Inflammatory macrophage treated with lipopolysaccharide for 1 hour (primary cell): ENCODE results near the gene THOC2.
"Not testable (repeated sequence)": the region's sequence is repeated elsewhere in the genome, so short reads cannot be mapped to it uniquely, and the experiment has no call there.

Experiments
- DNase-seq, 2 donors: peaks; one replicate each; pipeline ENCODE4 v3.0.0-alpha.2; 2020 to 2022

Gene THOC2, protein sequence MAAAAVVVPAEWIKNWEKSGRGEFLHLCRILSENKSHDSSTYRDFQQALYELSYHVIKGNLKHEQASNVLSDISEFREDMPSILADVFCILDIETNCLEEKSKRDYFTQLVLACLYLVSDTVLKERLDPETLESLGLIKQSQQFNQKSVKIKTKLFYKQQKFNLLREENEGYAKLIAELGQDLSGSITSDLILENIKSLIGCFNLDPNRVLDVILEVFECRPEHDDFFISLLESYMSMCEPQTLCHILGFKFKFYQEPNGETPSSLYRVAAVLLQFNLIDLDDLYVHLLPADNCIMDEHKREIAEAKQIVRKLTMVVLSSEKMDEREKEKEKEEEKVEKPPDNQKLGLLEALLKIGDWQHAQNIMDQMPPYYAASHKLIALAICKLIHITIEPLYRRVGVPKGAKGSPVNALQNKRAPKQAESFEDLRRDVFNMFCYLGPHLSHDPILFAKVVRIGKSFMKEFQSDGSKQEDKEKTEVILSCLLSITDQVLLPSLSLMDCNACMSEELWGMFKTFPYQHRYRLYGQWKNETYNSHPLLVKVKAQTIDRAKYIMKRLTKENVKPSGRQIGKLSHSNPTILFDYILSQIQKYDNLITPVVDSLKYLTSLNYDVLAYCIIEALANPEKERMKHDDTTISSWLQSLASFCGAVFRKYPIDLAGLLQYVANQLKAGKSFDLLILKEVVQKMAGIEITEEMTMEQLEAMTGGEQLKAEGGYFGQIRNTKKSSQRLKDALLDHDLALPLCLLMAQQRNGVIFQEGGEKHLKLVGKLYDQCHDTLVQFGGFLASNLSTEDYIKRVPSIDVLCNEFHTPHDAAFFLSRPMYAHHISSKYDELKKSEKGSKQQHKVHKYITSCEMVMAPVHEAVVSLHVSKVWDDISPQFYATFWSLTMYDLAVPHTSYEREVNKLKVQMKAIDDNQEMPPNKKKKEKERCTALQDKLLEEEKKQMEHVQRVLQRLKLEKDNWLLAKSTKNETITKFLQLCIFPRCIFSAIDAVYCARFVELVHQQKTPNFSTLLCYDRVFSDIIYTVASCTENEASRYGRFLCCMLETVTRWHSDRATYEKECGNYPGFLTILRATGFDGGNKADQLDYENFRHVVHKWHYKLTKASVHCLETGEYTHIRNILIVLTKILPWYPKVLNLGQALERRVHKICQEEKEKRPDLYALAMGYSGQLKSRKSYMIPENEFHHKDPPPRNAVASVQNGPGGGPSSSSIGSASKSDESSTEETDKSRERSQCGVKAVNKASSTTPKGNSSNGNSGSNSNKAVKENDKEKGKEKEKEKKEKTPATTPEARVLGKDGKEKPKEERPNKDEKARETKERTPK (N-terminal part only)

DNA sequence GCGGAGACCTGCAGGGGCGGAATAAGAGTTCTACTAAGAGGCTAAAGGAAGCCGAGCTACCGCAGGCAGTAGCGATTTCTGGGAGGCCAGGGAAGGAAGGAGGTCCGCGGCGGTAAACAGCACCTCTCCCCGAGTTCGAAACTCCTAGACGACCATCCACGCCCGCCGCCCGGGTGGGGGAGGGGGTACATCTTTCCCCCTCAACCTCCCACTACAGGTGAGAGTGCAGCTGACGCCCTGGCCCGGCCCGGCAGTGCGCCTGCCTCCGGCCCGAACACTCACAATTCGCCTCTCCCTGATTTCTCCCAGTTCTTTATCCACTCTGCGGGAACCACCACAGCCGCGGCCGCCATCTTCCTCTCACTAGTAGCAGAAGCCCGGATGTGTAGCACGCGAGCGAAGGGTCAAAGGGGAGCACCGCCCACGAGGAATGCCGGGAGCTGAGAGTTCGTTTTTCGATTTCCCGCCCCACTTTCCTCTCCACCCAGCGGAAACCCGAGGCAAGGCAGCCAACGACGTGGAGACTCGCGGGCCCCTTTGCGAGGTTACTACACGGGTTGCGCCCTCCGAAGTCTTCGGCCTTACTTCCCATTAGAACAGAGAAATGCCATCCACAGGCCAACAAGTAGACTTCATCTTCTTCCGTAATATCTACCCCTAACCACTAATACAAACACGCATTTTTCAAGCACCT lies at the start of gene THOC2:
TSS of gene THOC2 (minus strand) at position 383 of the 694 bp plus-strand sequence. CDS start at position 353, 30 bp downstream.
- peak; percentile 84 to 87 for DNase-seq

DNA sequence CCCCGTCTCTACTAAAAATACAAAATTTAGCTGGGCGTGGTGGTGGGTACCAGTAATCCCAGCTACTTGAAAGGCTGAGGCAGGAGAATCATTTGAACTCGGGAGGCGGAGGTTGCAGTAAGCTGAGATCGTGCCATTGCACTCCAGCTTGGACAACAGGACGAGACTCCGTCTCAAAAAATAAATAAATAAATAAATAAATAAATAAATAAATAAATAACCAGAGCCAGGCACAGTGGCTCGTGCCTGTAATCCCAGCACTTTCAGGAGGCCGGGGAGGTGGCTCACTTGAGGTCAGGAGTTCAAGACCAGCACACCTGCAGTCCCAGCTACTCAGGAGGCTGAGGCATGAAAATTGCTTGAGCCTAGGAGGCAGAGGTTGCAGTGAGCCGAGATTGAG lies 48.9 kb upstream of the THOC2 start:
- DNase-seq, result not testable (repeated sequence)

DNA sequence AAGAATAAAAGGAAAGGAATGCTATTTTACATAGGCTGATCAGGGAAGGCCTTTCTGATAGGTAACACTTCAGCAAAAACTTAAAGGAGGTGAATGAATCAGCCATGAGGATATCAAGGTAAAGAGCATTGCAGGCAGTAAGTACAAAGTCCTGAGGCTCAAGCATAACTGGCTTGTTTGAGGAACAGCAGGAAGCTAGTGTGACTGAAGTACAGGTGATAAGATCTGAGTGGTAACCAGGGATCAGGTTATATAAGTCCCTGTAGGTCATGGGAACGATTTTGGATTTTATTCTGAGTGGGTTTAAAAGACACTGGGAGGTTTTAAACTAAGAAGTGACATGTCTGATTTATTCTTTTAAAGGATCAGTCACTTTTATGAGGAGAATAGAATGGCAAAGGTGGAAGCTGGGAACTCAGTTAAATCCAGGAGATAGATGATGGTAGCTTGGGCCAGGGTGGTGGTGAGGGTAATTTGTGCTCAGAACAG lies 47.1 kb upstream of the THOC2 start:
- no peak for DNase-seq

DNA sequence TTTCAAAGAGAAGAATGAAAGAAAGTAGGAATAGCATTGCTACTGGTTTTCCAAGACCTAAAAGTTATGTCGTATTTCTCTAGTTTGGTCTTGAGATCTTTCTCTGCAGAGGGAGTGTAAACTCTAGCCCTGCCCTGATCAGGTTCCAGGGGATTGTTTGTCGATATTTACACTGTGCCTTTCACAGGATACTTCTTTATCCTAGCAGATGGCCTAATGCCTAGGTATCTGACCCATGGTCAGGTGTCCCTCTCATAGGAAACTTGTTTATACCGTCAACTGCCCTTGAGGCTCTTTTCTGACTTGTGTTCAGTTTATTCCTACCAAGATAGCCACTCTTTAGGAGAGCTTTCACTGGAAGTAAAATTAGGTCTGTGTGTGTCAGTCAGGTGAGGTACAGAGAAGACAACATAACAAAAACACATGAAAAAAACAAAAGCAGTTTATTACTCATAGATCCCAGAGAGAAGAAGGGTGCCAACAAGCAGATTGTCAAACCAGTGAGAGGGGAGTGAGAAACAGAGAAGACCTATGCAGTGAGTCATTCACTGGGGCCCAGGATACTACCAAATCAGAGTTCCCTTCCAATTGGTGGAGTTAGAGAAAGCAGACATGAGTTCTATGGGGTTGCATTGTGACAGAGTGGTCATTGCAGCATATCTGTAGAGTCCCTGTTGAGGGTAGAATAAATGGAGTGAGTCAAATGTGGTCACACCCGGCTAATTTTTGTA lies 40.6 kb upstream of the THOC2 start:
- peak in 1 of 2 donors; percentile 35 for DNase-seq

DNA sequence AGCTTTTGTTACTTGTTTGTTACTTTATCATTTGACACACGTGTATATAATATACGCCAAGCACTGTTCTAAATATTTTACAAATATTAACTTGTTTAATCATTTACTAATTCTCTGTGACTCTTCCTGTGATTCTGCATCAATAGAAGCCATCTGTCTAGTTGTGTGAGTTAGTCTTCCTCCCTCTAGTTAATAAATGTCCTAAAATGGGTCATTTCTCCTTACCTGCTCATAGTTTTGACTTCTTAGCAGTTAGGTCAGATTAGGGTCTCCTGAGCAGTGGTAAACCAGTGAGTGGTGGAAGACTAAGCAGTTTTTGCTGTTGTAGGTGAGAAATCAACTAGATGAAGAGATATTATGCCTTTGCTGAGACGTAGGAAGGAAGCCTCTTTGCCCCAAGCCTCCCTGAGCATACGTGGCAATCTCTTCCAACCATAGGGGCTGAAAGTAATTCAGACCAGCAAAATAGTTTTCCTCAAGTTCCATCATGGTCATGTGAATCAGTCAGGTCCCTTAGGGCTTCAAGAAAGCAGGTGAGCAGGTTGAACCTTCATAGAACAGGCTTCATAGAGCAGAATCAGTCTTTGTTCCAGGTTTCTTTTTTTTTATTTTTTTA lies 38.7 kb upstream of the THOC2 start:
- DNase-seq, result no peak

DNA sequence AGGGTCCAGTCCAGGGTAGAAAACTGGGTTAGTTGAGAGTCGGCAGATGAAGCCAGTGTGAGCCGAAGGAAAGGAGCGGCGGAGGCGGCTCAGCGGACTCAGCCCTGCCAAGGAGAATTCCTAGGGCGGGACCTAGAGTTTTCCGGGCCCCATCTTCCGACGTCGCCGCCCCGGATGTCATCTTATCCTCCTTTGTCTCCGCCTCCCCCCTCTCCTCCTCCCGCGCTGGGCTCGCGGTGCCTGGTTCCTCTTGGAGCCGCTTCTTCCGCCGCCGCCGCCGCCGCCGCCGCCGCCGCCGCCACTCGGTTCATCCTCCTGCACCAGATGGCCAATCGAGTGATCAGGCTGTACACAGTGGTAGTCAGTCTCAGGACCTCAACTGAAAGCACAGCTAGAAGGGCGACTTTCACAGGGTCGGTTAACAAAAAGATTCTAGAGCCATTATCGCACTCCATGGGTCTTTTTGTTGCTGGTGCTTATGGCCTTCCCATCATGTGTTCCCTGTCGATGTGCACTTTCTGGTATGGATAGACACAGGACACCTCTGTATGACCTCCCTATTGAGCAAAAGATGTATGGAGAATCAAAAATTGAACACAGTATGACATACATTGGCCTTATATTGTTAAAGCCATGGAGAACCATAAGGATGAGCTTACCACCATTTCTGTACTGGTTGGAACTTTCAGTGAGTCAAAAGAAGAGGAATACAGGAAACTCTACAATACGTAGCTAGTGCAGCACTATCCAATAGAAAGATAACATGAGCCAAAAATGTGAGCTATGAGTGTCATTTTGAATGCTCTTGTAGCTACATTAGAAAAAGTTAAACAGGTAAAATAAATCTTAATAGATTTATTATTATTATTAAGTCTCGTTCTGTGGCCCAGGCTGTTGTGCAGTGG lies 32.4 kb upstream of the THOC2 start:
- DNase-seq, result peak; percentile 76 to 77

DNA sequence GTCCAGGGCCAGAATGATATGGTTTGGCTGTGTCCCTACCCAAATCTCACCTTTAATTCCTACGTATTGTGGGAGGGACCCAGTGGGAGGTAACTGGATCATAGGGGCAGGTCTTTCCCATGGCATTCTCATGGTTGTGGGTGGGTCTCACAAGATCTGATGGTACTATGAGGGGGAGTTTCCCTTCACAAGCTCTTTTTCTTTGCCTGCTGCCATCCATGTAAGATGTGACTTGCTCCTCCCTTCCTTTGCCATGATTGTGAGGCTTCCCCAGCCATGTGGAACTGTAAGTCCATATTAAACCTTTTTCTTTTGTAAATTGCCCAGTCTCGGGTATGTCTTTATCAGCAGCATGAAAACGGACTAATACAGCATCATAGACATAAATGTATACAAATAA lies 27.0 kb upstream of the THOC2 start:
- not testable (repeated sequence) for DNase-seq

DNA sequence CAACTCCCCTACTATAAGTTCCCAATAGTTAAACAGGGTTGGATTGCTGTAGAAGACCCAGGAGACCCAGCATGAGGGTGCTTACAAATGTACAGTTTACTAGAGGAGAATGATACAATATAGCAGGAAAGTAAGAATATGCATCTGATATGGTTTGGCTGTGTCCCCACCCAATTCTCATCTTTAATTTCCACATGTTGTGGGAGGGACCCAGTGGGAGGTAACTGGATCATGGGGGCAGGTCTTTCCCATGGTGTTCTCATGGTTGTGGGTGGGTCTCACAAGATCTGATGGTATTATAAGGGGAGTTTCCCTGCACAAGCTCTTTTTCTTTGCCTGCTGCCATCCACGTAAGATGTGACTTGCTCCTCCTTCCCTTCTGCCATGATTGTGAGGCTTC lies 24.9 kb upstream of the THOC2 start:
- DNase-seq, result peak in 1 of 2 donors; percentile 32

DNA sequence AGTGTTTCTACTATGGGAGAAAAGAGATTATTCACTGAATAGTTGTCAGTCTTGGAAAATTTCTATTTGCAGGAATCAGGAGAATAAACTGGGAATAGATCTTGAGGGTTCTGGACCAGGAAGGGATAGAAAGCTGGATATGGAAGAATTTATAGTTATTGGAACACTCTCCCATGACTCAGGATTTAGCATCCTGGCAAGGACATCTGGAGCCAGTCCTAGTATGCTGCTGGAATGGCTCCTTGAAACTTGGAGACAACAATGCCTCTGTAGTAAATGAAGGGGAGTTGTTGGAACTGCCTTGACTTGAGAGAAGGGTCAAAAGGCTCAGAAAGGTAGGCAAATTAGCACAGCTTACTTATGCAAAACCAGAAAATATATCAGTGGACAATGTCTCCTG lies 23.5 kb upstream of the THOC2 start:
- DNase-seq, result no peak

DNA sequence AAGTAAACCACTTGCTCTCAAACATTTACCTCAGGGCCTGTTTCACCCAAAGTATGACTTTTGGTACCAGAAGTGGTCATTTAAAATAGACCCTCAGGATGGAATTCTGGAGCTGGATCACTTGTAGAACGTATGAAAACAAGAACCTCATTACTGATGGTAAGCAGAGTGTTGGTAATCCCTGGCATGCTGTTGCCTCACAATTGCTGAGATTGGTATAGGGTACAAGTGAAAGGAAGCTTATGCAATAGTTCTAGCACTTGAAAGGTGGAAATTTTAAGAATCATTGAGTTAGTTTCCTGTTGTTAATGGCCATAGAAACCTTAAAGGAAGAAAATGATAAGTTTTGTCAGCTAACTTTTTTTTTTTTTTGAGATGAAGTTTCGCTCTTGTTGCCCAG lies 22.3 kb upstream of the THOC2 start:
- DNase-seq, result no peak

DNA sequence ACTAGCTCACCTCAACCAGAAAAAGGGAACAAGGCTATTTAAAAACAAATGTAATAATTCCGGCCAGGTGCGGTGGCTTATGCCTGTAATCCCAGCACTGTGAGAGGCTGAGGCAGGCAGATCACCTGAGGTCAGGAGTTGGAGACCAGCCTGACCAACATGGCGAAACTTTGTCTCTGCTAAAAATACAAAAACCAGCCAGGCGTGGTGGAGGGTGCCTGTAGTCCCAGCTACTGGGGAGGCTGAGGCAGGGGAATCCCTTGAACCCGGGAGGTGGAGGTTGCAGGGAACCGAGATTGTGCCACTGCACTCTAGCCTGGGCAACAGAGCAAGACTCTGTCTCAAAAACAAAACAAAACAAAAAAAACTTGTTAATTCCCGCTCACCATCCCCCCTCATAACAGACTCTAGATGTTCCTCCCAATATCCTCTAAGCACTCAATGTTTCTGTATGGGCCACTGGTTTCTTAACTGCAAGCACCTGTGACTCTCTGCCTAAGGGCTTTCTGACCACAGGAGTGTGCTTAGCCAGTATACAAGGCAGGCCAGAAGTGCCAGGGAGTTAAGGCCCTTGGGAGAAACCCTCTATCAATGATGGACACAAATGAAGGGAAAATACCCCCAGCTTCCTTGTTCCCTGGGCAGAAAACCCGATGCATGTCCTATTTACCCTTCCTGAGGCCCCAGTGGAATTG lies 21.0 kb upstream of the THOC2 start:
- DNase-seq, result no peak

DNA sequence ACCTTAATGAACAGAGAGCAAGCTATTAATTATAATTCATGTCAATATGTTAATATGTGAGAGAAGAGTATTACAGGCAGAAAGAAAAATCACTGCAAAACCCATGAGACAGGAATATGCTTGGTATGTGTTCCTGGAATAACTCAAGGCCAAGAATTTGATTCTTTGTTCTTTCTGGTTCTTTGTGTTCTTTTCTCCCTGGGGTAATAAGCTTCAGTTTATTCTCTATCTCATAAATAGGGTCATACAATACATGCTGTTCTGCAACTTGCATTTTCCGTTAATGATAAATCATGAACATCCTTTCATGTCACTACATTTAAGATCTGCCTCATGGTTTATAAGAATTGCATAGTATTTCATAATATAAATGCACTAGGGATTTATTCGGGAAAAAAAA lies 16.8 kb upstream of the THOC2 start:
- DNase-seq, result no peak

DNA sequence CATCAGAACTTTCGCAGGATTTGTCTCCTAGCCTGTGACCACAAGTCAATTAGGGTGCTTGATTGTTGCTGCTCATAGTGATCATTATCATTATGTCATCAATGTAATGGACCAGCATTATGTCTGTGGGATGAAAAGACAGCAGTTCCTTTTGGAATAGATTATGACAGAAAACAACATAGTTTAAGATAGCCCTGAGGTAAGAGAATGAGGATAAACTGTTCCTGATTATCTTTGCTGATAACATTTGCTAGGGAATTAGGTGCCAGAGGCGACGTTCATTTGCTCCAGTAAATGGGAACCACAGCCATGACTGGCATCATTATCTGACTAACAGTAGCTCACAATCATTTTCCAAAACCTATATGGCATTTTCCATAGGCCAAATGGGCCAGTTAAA lies 12.7 kb upstream of the THOC2 start:
- DNase-seq, result no peak

DNA sequence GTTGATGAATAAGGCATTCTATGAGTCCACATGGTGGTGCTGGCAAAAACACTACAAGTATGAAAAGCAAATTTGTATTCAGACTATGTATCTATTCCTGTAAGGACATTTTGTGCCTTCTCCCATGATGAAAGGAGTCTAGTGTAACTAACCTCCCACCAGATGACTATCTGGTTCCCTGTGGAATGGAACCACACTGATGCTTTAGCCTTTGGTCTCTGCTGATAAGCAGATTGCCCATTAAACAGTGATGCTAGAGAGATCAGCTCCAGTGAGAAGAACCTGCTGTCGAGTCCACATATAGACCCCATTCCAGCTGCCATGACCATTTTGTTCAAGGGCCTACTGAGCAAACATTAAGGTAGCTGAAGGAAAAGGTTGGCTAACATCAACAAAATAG lies 10.5 kb upstream of the THOC2 start:
- no peak for DNase-seq

DNA sequence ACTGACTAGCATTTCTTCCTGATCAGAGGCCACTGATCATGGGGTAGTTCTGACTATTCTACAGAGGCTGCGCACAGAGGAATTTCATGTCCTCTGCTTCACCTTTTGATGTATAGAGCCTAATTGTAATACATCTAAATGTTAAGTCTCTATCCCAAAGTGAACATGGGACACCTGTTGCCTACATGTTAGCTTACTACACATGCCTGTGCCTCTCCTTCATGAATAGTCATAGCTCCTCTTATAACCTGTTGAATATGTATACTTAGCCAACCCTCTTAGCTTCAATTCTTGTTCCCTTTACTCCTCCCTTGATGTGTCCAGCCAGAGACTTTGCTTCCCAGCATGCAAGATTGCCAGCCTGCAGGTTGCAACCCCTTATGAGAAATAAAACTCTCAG lies 9.6 kb upstream of the THOC2 start:
- DNase-seq, result no peak

DNA sequence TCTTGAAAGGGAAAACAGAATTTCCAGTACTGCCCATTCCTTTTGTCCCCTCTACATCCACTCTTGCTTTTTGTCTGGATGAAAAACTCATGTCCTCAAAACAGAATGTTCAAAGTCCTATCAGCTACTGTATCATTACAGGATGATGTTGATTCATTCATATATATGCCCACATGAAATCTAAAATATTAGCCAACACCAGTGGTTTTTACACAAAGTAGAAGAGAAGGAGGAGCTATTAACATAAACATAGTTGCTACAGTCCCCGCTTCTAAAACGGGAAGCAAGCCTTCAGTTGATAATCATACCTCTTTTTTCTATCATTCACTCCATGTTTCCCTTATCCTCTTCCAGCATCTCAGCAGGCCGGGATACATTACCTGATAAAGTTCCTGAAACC lies 7.7 kb upstream of the THOC2 start:
- DNase-seq, result peak; percentile 45 to 58

DNA sequence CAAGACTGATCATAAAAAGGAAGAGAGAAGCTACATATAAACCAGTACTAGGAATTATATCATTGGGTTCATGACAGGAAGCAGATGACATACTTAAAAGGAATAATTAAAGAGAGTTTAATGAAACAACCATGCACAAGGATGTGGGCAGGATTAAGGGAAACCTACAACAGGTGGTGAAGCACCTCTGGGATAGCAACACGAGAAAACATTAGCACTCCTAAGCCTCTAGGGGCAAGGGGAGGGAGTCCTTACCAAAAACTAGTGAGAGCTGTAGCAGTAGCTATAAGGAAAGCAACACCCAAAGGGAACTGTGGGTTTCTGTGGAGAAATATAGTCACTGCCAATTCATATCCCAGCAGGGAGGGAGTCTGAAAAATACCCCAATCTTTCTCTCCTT lies 7.2 kb upstream of the THOC2 start:
- DNase-seq, result no peak

DNA sequence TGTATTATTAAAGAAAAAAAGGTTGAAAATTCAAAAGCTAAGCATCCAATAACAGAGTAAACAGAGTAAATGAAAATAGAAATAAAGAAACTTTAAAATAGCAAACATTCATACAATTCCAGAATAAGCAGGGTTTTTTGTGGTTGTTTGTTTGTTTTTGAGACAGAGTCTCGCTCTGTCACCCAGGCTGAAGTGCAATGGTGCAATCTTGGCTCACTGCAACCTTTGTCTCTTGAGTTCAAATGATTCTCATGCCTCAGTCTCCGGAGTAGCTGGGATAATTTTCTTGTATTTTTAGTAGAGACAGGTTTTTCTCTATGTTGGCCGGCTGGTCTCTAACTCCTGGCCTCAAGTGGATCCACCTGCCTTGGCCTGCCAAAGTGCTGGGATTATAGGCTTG lies 6.6 kb upstream of the THOC2 start:
- no peak for DNase-seq

DNA sequence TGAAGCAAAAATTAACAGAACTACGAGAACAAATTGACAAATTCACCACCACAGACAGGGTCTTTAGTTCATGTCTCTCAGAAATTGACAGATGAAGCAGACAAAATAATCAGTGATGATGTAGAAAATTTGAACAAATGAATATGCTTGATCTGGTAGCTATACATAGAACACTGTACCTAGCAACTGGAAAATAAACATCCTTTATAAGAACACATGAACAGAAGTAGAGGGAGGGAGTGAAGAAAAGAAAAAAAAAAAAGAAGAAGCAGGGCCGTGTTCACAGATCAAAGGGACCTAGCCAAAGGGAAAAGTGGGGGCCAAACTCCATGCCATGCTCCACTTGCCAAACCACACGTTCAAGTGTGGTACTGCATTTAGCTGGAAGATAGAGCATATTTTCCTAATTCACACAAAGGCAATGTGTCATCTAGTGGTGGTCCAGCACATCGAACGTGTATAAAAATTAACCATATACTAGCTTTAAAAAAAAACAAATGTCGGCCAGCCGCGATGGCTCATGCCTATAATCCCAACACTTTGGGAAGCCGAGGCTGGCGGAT lies 5.6 kb upstream of the THOC2 start:
- DNase-seq, result no peak
